PC-3 (cell line): ENCODE measurements around the gene UPK2.

Experiments
- EZH2 ChIP-seq: fragments of 300-600 bp; sonication (generic); IDR thresholded peaks from one replicate; pipeline ENCODE4 v1.6.1; 2017; ENCODE audit warnings: antibody characterized with exemption, mild to moderate bottlenecking, low read length; ENCODE audit not compliant: unreplicated experiment
- TF ChIP-seq, protein P1 (sequence below): fragments of 300-600 bp; sonication (generic); conservative IDR thresholded peaks from 2 replicates; pipeline ENCODE4 v1.5.1; 2017; ENCODE audit warnings: antibody characterized with exemption, low read depth, mild to moderate bottlenecking, low read length

DNA sequence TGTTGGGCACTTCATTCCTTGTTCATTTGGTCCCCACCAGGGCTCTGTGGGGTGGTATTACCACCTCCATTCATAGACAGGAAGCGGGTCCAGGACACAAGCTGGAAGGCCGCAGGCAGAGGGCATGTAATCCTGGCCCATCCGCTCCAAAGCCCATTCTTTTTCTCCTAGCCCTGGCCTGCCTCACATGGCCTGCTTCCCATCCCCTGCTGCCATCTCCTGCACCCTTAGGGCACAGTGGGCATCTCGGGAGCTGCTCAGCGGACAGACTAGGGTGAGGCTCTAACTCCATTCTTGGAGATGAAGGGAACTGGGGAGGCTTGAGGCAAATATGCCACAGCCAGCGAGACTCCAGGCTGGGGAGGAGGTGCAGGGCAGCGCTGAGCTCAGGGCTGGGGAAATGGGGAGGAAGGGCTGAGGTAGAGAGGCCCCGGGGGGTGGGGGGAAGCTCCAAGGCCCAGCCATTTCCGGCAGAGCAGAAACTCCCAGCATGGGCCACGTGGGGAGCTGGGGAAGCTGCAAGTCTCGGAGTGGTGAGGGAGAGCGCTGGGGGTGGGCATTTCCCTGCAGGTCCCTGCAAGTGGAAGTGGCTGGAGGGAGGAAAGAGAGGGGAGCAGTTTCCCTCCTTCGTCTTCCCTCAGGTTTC, 16.0 kb upstream of the UPK2 start:
- TF ChIP-seq, protein P1, sequence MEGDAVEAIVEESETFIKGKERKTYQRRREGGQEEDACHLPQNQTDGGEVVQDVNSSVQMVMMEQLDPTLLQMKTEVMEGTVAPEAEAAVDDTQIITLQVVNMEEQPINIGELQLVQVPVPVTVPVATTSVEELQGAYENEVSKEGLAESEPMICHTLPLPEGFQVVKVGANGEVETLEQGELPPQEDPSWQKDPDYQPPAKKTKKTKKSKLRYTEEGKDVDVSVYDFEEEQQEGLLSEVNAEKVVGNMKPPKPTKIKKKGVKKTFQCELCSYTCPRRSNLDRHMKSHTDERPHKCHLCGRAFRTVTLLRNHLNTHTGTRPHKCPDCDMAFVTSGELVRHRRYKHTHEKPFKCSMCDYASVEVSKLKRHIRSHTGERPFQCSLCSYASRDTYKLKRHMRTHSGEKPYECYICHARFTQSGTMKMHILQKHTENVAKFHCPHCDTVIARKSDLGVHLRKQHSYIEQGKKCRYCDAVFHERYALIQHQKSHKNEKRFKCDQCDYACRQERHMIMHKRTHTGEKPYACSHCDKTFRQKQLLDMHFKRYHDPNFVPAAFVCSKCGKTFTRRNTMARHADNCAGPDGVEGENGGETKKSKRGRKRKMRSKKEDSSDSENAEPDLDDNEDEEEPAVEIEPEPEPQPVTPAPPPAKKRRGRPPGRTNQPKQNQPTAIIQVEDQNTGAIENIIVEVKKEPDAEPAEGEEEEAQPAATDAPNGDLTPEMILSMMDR, result no peak
- no peak for TF ChIP-seq EZH2
